Fibroblast of the aortic adventitia (primary cell): ENCODE data around the gene MARK1. TPM values are rescaled to one million over a fixed set of nuclear protein-coding genes. Genes with fewer than 3 reads are reported as not detected.

Experiments used
- DNase-seq: peaks from one replicate; pipeline ENCODE4 v3.0.0-alpha.2; 2010; ENCODE audit warnings: low read depth
- H3K4me3 ChIP-seq: 2 replicates; pipeline ENCODE4 v1.5.1; 2011; ENCODE audit warnings: low read depth, mild to moderate bottlenecking, control low read depth, low read length, moderate library complexity
- CTCF ChIP-seq: IDR thresholded peaks from 2 replicates; pipeline ENCODE4 v1.5.1; 2011; ENCODE audit warnings: mild to moderate bottlenecking, low read length, control low read depth, inconsistent platforms; ENCODE audit not compliant: insufficient read depth
- total RNA-seq: library from RNA; depleted of rRNA; stranded (reverse); fragments of >200 nt; gene quantifications from 2 replicates; pipeline ENCODE4 v1.2.3, GENCODE V29; 2012; ENCODE audit warnings: low replicate concordance

Gene MARK1
- total RNA-seq, 1 donor = 0.45 TPM

- no peak overlapping the region for H3K4me3 ChIP-seq
- TF ChIP-seq CTCF = no peak
- DNase-seq = no peak
These were observed 14.1 kb upstream of the MARK1 start for GRCh38 chr1:220513834-220514233.

GRCh38 chr1:220514256-220514655 is 13.7 kb upstream of the MARK1 start:
- DNase-seq = no peak
- no peak for TF ChIP-seq CTCF

GRCh38 chr1:220516014-220516721 is 11.8 kb upstream of the MARK1 start:
- H3K4me3 ChIP-seq = no peak overlapping the region
- no peak for TF ChIP-seq CTCF
- DNase-seq = no peak

More at GRCh38 chr1:220514256-220514655, 13.7 kb upstream of the MARK1 start:
- no peak overlapping the region for H3K4me3 ChIP-seq

DNA sequence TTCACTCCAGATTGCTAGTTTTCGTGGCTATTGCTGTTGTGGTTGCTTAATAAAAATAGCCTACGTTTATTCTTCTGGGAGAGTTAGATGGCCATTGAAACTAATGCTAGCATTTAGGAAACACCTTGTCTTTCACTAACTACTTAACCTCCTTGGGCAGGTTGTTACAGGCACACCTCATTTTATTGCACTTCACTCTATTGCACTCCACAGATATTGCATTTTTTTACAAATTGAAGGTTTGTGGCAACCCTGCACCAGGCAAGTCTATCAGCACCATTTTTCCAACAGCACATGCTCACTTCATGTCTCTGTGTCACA is 11.3 kb upstream of the MARK1 start:
- TF ChIP-seq CTCF = no peak
- DNase-seq = no peak
- H3K4me3 ChIP-seq = no peak overlapping the region

DNA sequence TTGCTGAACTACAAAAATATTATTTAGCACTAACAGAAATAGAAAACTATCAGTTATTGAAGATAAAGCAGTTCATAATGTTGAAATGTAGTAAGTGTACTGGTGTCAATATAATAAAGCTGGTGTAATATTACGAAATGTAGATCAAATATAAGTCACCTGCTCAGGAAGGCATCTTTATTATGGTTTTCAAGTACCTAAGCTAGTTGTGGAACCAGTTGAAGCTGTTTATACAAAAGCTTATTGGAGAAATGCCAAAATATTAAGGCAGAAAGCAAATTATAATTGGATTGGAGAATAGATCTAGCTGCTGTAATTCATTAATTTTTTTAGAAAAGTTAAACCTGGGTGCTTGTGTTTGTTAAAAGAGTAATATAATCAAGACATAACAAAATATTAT is 6.2 kb upstream of the MARK1 start:
- no peak for DNase-seq
- TF ChIP-seq CTCF = no peak
- no peak overlapping the region for H3K4me3 ChIP-seq

DNA sequence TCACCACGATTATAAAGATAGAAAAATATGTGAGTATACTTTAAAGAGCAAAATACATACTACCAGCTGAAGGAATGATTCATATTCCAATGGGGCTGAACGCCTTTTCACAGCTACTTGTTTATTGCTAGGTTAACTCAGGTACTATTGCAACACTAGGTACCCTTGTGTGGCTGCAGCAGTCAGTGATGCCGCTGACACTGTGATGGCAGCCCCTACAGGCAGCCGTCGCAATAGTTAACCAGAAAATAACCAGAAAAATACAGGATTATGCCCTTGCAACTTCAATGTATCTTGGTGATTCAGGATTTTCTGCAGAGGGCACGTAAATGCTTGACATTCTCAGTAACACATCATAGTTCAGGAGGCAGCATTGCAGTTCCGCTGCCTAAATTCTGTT is 1.6 kb upstream of the MARK1 start:
- H3K4me3 ChIP-seq = no peak overlapping the region
- DNase-seq = no peak
- no peak for TF ChIP-seq CTCF

DNA sequence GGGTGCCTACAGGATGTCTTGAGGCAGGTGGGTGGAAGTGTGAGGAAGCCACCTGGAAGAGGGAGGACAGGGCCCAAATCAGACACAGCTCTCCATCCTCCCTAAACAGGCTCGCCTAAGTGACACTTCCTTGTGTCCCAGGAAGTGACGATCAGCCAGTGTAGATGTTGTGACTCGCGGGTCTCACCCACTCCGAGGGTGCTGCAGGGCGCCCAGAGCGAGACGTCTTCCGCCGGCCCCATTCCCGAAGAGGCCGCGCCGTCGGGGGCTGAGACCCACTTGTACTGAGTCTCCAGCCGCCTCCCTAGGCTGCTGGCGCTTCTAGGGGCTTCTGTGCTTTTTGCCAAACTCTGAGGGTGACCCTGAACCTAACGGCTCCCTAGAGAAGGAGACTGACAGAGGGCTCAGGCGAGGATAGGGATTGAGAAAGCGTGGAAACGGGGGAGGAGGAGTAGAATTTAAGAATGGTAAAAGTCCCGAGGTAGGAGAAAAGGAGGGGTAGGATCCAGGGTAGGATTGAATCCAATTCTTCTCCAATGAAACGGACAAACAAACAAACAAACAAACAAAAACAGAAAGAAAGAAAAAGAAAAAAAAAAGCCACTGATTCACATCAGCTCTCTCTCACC is 543 bp upstream of the MARK1 start:
- no peak overlapping the region for H3K4me3 ChIP-seq
- no peak for TF ChIP-seq CTCF
- no peak for DNase-seq
